SU-DHL-6 (cell line): Measurements from ENCODE around the gene EIF6.

ENCODE experiments used
- H2AFZ ChIP-seq: fragments of 200-600 bp; sonication (generic); 2 replicates; pipeline ENCODE4 v1.6.1; 2014; ENCODE audit warnings: low read depth, mild to moderate bottlenecking, moderate library complexity, mixed read lengths, antibody characterized with exemption, low read length; ENCODE audit not compliant: severe bottlenecking
- H3F3A ChIP-seq: fragments of 200-600 bp; shearing (Covaris generic); 2 replicates; pipeline ENCODE4 v1.6.0; 2016; ENCODE audit warnings: antibody characterized with exemption, mild to moderate bottlenecking; ENCODE audit not compliant: insufficient read depth
- H3K27ac ChIP-seq: fragments of 200-600 bp; sonication (generic); 2 replicates; pipeline ENCODE4 v1.5.1; 2016; ENCODE audit warnings: low read depth, mild to moderate bottlenecking, low read length, moderate library complexity, mixed read lengths
- H3K27me3 ChIP-seq: fragments of 200-600 bp; sonication (generic), shearing (Covaris generic); 2 replicates; pipeline ENCODE4 v1.6.0; 2014; ENCODE audit warnings: mild to moderate bottlenecking, low read length
- H3K36me3 ChIP-seq: fragments of 200-600 bp; sonication (generic); 2 replicates; pipeline ENCODE4 v1.6.1; 2014; ENCODE audit warnings: mild to moderate bottlenecking, low read length, mixed read lengths
- H3K4me2 ChIP-seq: fragments of 300-600, 200-600 bp; shearing (Covaris generic), sonication (generic); 2 replicates; pipeline ENCODE4 v1.6.0; 2014; ENCODE audit warnings: low read length, low read depth, mild to moderate bottlenecking; ENCODE audit not compliant: poor library complexity, severe bottlenecking
- H3K4me3 ChIP-seq: fragments of 200-600 bp; sonication (generic); 2 replicates; pipeline ENCODE4 v1.5.1; 2014; ENCODE audit warnings: antibody characterized with exemption, low read length, mild to moderate bottlenecking, mixed read lengths; ENCODE audit not compliant: insufficient read depth, poor library complexity, severe bottlenecking
- H3K79me2 ChIP-seq: fragments of 200-600 bp; sonication (generic); 2 replicates; pipeline ENCODE4 v1.6.1; 2014; ENCODE audit warnings: mild to moderate bottlenecking, low read length, moderate library complexity; ENCODE audit not compliant: insufficient read depth
- H3K9ac ChIP-seq: fragments of 200-600 bp; sonication (generic); 2 replicates; pipeline ENCODE4 v1.7.0; 2014; ENCODE audit warnings: mild to moderate bottlenecking, low read length
- H3K9me2 ChIP-seq: fragments of 200-600 bp; sonication (generic); replicated peaks from 2 replicates; pipeline ENCODE4 v1.6.1; 2014; ENCODE audit warnings: low read length; ENCODE audit not compliant: insufficient read depth
- H3K9me3 ChIP-seq: fragments of 200-600 bp; sonication (generic); 2 replicates; pipeline ENCODE4 v1.6.1; 2014; ENCODE audit warnings: low read length, mixed read lengths; ENCODE audit not compliant: insufficient read depth
- H4K20me1 ChIP-seq: fragments of 200-600 bp; sonication (generic); 2 replicates; pipeline ENCODE4 v1.6.1; 2014; ENCODE audit warnings: low read depth, mild to moderate bottlenecking, antibody characterized with exemption, low read length, moderate library complexity, mixed read lengths
- EZH2phosphoT487 ChIP-seq: fragments of 200-600 bp; sonication (generic), shearing (Covaris generic); conservative IDR thresholded peaks from 2 replicates; pipeline ENCODE4 v1.6.1; 2018; ENCODE audit warnings: mild to moderate bottlenecking, antibody characterized with exemption, low read length, moderate library complexity, mixed read lengths
- TF ChIP-seq, protein P1 (sequence below): fragments of 200-600 bp; sonication (generic); IDR thresholded peaks from one replicate; pipeline ENCODE4 v1.5.1; 2017; ENCODE audit warnings: antibody characterized with exemption, mild to moderate bottlenecking, low read length, moderate library complexity; ENCODE audit not compliant: insufficient read depth, poor library complexity, severe bottlenecking

The EIF6 gene

DNA sequence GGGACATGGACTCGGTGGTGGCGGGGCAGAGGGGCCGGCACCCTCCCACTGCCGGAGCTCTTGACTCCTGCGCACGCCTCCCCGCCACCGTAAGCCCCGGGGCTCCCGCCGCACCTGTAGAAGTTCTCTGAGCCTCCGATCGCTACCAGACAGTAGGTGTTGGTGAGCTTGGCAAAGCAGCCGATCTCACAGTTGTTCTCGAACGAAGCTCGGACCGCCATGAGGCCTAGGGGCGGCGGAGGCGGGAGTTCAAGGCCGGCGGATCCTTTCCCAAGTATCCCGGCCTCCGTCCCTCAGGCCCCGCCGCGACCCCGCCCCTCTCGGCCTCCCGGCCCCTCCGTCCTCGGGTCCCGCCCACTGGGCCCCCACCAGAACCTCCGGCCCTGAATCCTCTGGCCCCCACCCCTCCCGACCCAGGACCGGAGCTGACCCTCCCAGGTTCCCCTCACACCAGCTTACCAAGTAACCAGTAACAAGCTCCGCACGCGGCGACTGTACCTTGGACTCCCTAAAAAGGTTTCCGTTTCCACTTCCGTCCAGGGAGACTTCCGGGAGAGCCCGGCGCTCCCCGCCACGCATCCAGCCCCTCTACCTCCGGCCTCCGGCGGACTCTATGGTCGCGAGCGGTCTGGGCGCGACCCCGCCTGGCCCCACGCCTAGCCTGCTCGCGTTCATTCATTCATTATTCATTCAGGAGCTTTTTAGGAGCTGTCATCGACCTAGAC is at the start of gene EIF6:
EIF6 (minus strand) TSS at position 506 of the 725 bp plus-strand sequence; CDS start at position 221, 285 bp downstream.
- Histone ChIP-seq H3K4me3 (peak within 1 kb of the TSS; percentile 85), H3K9ac (peak within 1 kb of the TSS; percentile 90), H4K20me1 (no peaks in the 10 kb centered on the region), H3K27me3 (no peaks in the 10 kb centered on the region), H3K27ac (peak within 1 kb of the TSS; percentile 42), H3K9me3 (no peaks in the 10 kb centered on the region), H3K79me2 (peaks cover 25% of the 10 kb centered on the region), H3F3A (peaks cover 6% of the 10 kb centered on the region), H2AFZ (peak within 1 kb of the TSS; percentile 96), H3K36me3 (0 out of 2 replicates have a peak, but pooled peaks cover 6% of the 10 kb centered on the region), H3K4me2 (peak within 1 kb of the TSS; percentile 80), H3K9me2 (no peaks in the 10 kb centered on the region)
- TF ChIP-seq, protein P1, sequence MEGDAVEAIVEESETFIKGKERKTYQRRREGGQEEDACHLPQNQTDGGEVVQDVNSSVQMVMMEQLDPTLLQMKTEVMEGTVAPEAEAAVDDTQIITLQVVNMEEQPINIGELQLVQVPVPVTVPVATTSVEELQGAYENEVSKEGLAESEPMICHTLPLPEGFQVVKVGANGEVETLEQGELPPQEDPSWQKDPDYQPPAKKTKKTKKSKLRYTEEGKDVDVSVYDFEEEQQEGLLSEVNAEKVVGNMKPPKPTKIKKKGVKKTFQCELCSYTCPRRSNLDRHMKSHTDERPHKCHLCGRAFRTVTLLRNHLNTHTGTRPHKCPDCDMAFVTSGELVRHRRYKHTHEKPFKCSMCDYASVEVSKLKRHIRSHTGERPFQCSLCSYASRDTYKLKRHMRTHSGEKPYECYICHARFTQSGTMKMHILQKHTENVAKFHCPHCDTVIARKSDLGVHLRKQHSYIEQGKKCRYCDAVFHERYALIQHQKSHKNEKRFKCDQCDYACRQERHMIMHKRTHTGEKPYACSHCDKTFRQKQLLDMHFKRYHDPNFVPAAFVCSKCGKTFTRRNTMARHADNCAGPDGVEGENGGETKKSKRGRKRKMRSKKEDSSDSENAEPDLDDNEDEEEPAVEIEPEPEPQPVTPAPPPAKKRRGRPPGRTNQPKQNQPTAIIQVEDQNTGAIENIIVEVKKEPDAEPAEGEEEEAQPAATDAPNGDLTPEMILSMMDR, result no peak
- no peak for TF ChIP-seq EZH2phosphoT487

DNA sequence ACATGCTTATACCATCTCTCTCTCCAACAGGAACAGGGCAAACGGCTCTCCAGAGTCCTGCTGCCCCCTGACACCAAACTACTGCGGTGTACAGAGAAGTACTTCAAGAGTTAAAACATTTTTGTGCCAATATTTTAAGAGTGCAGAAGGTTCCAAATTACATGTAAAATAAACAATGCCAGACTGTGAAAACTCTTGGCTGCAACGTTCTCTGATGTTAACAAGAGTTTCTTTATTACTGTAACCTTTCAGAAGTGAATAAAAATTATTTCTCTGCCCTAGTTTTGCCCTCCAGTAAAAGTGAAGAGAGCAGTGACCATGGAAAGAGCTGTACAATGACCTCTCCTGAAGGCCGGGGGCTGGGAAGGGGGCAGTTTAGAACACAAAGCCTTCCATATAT is 49.0 kb upstream of the EIF6 start:
- Histone ChIP-seq H3K9ac (no peak overlapping the region), H4K20me1 (no peaks in the 10 kb centered on the region), H3K79me2 (no peaks in the 10 kb centered on the region), H3K27me3 (no peaks in the 10 kb centered on the region), H3K36me3 (no peaks in the 10 kb centered on the region), H3K27ac (no peak overlapping the region), H3F3A (no peaks in the 10 kb centered on the region), H3K4me3 (no peak overlapping the region), H3K9me3 (no peaks in the 10 kb centered on the region), H2AFZ (no peak overlapping the region), H3K9me2 (no peaks in the 10 kb centered on the region), H3K4me2 (no peak overlapping the region)
- TF ChIP-seq EZH2phosphoT487, result no peak
- TF ChIP-seq, protein P1, result no peak

- Histone ChIP-seq H3K27me3 (no peaks in the 10 kb centered on the region), H4K20me1 (no peaks in the 10 kb centered on the region), H2AFZ (no peak overlapping the region), H3K9ac (no peak overlapping the region), H3K4me2 (no peak overlapping the region), H3K9me2 (no peaks in the 10 kb centered on the region), H3K27ac (no peak overlapping the region), H3K79me2 (no peaks in the 10 kb centered on the region), H3K4me3 (no peak overlapping the region), H3F3A (no peaks in the 10 kb centered on the region), H3K36me3 (no peaks in the 10 kb centered on the region), H3K9me3 (no peaks in the 10 kb centered on the region)
- TF ChIP-seq, protein P1, result no peak
- no peak for TF ChIP-seq EZH2phosphoT487
These were observed 48.1 kb upstream of the EIF6 start for GRCh38 chr20:35332540-35333200.
